ENCODE measurements around the gene C2CD4B.

Gene C2CD4B

DNA sequence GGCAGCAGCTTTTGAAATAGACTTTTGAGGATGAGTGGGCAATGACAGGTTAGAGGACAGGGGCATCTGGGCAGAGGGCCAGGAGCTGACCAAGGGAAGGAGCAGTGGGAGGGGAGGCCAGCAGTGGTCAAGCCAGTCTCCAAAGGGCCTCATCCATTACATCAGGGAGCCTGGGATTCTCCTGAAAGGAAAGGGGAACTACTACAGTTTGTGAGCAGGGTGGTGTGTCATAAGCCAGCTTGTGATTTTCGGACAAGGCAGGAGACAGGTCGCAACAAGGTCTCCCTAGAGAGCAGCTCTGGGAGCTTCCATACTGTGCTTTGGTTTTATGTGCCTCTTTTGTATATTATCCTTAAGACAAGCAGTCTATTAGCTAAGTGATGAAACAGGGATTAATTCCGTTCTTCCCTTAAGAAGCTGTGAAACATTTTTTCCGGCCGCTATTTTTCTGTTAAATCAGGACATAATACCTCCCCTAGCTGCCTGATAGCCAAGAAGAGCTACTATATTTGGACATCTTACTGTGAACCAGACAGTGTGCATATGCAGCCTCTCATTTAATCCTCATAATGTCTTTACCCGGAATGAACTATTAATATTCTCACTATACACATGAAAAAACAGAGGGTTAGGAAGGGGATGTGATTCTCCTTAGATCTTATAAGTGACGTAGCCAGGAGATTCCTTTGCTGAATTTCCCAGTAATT, 46.4 kb downstream of the C2CD4B start:
- Histone ChIP-seq H3K27me3 (ENCODE audit: insufficient read depth, low read length) (no peaks in the 10 kb centered on the region), H3K4me1 (ENCODE audit: insufficient read depth, low read length) (peaks cover 11% of the 10 kb centered on the region; the same call in 1 of the 2 replicates), H3K9me3 (ENCODE audit: insufficient read depth, low read depth, low read length) (no peaks in the 10 kb centered on the region), H3K36me3 (ENCODE audit: insufficient read depth, low read length) (no peaks in the 10 kb centered on the region), H3K27ac (ENCODE audit: low read depth, low read length) (no peak overlapping the region), H3K4me3 (ENCODE audit: low read length) (no peak overlapping the region), H3K9ac (ENCODE audit: low read depth, low read length) (no peak overlapping the region)
- WGBS: 92% methylated on average over 6 of the region's 7 CpGs

DNA sequence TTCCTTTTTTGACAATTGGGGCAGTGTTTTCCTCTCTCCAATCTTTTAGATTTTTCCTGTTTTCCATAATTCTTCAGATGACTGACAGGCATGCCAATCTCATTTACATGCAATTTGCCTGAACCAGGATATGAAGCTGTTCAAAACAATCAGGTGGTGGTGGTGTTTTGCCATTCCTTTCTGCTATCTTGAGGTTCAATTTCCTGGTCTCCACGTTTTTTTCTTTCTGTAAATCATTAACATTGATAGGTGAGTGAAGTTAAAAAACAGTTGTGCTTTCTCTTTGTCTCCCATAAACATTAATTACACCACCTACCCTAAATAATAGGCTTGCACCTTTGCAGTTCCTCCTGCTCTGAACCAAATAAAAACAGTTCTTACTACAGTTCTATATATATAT, 49.2 kb downstream of the C2CD4B start:
- WGBS: no CpG with 5 or more reads among the region's 1 CpG
- Histone ChIP-seq H3K27me3 (ENCODE audit: insufficient read depth, low read length) (no peaks in the 10 kb centered on the region), H3K36me3 (ENCODE audit: insufficient read depth, low read length) (no peaks in the 10 kb centered on the region), H3K4me1 (ENCODE audit: insufficient read depth, low read length) (peaks cover 11% of the 10 kb centered on the region; the same call in 1 of the 2 replicates), H3K4me3 (ENCODE audit: low read length) (no peak overlapping the region), H3K9ac (ENCODE audit: low read depth, low read length) (no peak overlapping the region), H3K27ac (ENCODE audit: low read depth, low read length) (no peak overlapping the region), H3K9me3 (ENCODE audit: insufficient read depth, low read depth, low read length) (no peaks in the 10 kb centered on the region)

Data from HUES64 (cell line).